Adipocyte (in vitro differentiated cells): ENCODE results near the gene SLC25A5.
"Not testable (repeated sequence)": the region's sequence is repeated elsewhere in the genome, so short reads cannot be mapped to it uniquely, and the experiment has no call there.

ENCODE experiments used
- DNase-seq: peaks from one replicate; pipeline ENCODE4 v3.0.0-alpha.2; 2015; ENCODE audit warnings: low read depth
- H3K27me3 ChIP-seq: replicated peaks from 2 replicates; pipeline ENCODE4 v1.7.0; 2013; ENCODE audit warnings: mild to moderate bottlenecking, low read length, moderate library complexity; ENCODE audit not compliant: control insufficient read depth, insufficient read depth
- H3K36me3 ChIP-seq: 2 replicates; pipeline ENCODE4 v1.7.0; 2013; ENCODE audit warnings: low read length, mild to moderate bottlenecking, moderate library complexity; ENCODE audit not compliant: control insufficient read depth, insufficient read depth, severe bottlenecking
- H3K4me1 ChIP-seq: 2 replicates; pipeline ENCODE4 v1.7.0; 2013; ENCODE audit warnings: mild to moderate bottlenecking, low read length, moderate library complexity; ENCODE audit not compliant: control insufficient read depth, insufficient read depth
- H3K4me3 ChIP-seq: 2 replicates; pipeline ENCODE4 v1.7.0; 2013; ENCODE audit warnings: mild to moderate bottlenecking, low read length, moderate library complexity
- H3K9ac ChIP-seq: 2 replicates; pipeline ENCODE4 v1.7.0; 2013; ENCODE audit warnings: mild to moderate bottlenecking, low read length, moderate library complexity
- H3K9me3 ChIP-seq: 2 replicates; pipeline ENCODE4 v1.7.0; 2013; ENCODE audit warnings: mild to moderate bottlenecking, low read length, moderate library complexity; ENCODE audit not compliant: control insufficient read depth

Gene SLC25A5

GRCh38 chrX:119495734-119496726 lies 27.8 kb downstream of the SLC25A5 start:
- H3K9me3 ChIP-seq, result no peaks in the 10 kb centered on the region
- H3K27me3 ChIP-seq, result no peaks in the 10 kb centered on the region
- no peak for DNase-seq
- no peak overlapping the region for H3K4me3 ChIP-seq
- H3K36me3 ChIP-seq, result no peaks in the 10 kb centered on the region
- no peak overlapping the region for H3K9ac ChIP-seq
- H3K4me1 ChIP-seq, result no peaks in the 10 kb centered on the region

- Histone ChIP-seq H3K27me3 (no peaks in the 10 kb centered on the region), H3K9ac (no peak overlapping the region), H3K36me3 (no peaks in the 10 kb centered on the region), H3K4me1 (no peaks in the 10 kb centered on the region), H3K9me3 (no peaks in the 10 kb centered on the region), H3K4me3 (no peak overlapping the region)
- no peak for DNase-seq
Measured at GRCh38 chrX:119497185-119497584, 28.9 kb downstream of the SLC25A5 start.

DNA sequence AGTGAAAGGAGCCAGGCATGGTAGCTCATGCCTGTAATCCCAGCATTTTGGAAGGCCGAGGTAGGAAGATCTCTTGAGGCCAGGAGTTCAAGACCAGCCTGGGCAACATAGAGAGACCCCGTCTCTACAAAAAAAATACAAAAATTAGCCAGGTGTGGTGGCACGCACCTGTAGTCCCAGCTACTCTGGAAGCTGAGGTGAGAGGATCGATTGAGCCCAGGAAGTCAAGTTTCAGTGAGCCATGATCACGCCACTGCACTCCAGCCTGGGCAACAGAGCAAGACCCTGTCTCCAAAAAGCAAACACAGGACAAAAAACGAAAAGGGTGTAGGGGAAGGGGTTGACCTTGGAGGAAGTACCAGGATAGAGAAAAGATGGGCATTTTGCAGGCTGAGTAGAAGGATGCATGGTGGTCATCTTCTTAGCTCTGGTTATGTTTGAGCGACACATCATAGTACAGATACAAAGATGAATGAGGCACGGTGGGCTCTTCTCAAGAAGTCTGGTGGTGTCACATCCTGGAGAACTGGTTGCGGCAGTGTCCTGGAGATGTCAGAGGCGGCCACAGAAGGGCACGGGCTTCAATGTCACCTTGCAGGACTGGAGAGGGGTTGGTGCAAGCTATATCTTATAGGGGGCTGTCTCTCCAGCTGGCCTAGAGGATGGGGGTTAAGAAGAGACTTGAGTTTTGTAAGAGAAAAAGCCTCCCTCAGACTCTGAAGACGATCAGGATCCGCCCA lies 32.0 kb downstream of the SLC25A5 start:
- Histone ChIP-seq H3K4me1 (peaks cover 11% of the 10 kb centered on the region), H3K27me3 (no peaks in the 10 kb centered on the region), H3K36me3 (no peaks in the 10 kb centered on the region), H3K9me3 (no peaks in the 10 kb centered on the region), H3K9ac (no peak overlapping the region), H3K4me3 (no peak overlapping the region)
- DNase-seq, result no peak

- no peak overlapping the region for H3K9ac ChIP-seq
- no peaks in the 10 kb centered on the region for H3K27me3 ChIP-seq
- peaks cover 11% of the 10 kb centered on the region for H3K4me1 ChIP-seq
- no peaks in the 10 kb centered on the region for H3K36me3 ChIP-seq
- DNase-seq, result no peak
- H3K9me3 ChIP-seq, result no peaks in the 10 kb centered on the region
- no peak overlapping the region for H3K4me3 ChIP-seq
Measured at GRCh38 chrX:119501511-119502148, 33.4 kb downstream of the SLC25A5 start.

DNA sequence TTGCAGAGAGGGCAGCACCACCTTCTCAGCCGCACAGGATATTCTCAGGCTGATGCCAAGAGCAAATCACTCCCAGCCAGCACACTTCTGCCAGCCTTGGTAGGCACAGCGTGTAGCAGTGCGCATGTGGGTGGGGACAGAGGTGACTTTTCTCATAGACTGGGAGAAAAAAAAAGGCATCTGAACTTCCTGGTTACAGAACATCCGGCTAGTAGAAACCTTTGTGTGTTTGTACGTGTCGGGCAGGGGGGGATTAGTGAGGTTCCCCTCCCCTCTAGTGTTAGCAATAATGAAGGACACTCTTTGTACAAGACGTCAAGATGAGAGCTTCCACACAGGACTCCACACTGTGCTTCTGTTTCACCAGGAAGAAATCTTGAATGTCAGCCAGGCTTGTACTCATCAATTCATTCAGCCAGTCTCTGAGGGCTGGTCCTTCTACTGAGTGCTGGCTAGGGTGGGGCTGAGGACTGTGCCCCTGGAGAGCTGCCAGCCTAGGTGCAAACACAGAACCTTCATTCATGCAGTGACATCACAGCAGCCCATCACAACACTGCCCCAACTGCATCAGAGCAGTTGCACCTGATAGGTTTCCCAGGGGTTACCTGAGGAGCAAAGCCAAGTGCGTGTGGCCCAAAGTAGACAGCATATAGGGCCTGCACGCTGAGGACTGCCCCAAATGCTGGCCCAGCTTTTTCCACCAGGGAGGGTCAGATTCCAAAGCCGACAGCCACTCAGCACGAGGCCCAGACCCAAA lies 34.7 kb downstream of the SLC25A5 start:
- Histone ChIP-seq H3K27me3 (no peaks in the 10 kb centered on the region), H3K9me3 (no peaks in the 10 kb centered on the region), H3K4me1 (peaks cover 11% of the 10 kb centered on the region), H3K36me3 (no peaks in the 10 kb centered on the region), H3K4me3 (no peak overlapping the region), H3K9ac (no peak overlapping the region)
- peak; percentile 31 for DNase-seq

GRCh38 chrX:119503484-119503861 lies 35.2 kb downstream of the SLC25A5 start:
- Histone ChIP-seq H3K9me3 (no peaks in the 10 kb centered on the region), H3K9ac (no peak overlapping the region), H3K27me3 (no peaks in the 10 kb centered on the region), H3K4me3 (no peak overlapping the region), H3K4me1 (peaks cover 11% of the 10 kb centered on the region), H3K36me3 (no peaks in the 10 kb centered on the region)
- peak; percentile 80 for DNase-seq

DNA sequence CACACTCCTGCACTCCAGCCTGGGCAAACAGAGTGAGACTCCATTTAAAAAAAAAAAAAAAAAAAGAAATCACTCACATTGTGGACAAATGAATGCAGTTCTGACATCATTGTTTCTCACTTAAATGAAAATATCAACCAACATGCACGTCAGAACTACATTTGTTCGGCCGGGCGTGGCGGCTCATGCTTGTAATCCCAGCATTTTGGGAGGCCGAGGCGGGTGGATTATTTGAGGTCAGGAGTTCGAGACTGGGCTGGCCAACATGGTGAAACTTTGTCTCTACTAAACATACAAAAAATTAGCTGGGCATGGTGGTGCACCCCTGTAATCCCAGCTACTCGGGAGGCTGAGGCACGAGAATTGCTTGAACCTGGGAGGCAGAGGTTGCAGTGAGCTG lies 36.9 kb downstream of the SLC25A5 start:
- peaks cover 11% of the 10 kb centered on the region for H3K4me1 ChIP-seq
- H3K9ac ChIP-seq, DNase-seq, H3K27me3 ChIP-seq, H3K4me3 ChIP-seq, H3K36me3 ChIP-seq, H3K9me3 ChIP-seq: not testable (repeated sequence)

DNA sequence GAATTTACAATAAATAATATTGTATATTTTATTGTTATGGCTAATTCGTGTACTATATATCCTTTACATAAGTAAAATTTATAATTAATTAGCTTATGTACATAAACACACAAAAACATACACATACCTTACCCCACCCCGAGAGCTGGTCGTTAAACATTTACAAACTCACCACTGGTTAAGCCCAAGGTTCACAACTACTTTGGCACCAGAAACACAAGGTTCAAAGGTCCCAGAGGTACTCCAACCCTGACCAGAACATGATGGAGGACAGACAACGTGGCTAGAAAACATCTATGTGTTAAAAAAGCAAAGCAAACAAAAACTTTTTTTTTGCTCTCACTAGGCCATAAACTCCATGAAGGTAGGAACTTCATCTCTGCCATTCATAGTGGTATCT lies 37.7 kb downstream of the SLC25A5 start:
- Histone ChIP-seq H3K9me3 (no peaks in the 10 kb centered on the region), H3K36me3 (no peaks in the 10 kb centered on the region), H3K4me3 (no peak overlapping the region), H3K27me3 (no peaks in the 10 kb centered on the region), H3K4me1 (peaks cover 11% of the 10 kb centered on the region), H3K9ac (no peak overlapping the region)
- DNase-seq, result no peak

- Histone ChIP-seq H3K4me1 (peaks cover 11% of the 10 kb centered on the region), H3K27me3 (peaks cover 3% of the 10 kb centered on the region), H3K36me3 (no peaks in the 10 kb centered on the region), H3K9me3 (no peaks in the 10 kb centered on the region), H3K4me3 (no peak overlapping the region), H3K9ac (no peak overlapping the region)
- DNase-seq, result no peak
Measured at GRCh38 chrX:119507206-119507605, 39.0 kb downstream of the SLC25A5 start.

GRCh38 chrX:119512146-119512800 lies 44.0 kb downstream of the SLC25A5 start:
- Histone ChIP-seq H3K9me3 (no peaks in the 10 kb centered on the region), H3K9ac (no peak overlapping the region), H3K36me3 (no peaks in the 10 kb centered on the region), H3K27me3 (peaks cover 11% of the 10 kb centered on the region), H3K4me3 (no peak overlapping the region), H3K4me1 (no peaks in the 10 kb centered on the region)
- DNase-seq, result peak; percentile 76
